CD1c-positive myeloid dendritic cell (primary cell): Measurements from ENCODE around the gene CAPN14.

Source experiments
- DNase-seq: peaks from one replicate; pipeline ENCODE4 v3.0.0-alpha.2; 2016; ENCODE audit errors: extremely low spot score

CAPN14 gene

GRCh38 chr2:31140151-31140550, 77.2 kb downstream of the CAPN14 start:
- no peak for DNase-seq

DNA sequence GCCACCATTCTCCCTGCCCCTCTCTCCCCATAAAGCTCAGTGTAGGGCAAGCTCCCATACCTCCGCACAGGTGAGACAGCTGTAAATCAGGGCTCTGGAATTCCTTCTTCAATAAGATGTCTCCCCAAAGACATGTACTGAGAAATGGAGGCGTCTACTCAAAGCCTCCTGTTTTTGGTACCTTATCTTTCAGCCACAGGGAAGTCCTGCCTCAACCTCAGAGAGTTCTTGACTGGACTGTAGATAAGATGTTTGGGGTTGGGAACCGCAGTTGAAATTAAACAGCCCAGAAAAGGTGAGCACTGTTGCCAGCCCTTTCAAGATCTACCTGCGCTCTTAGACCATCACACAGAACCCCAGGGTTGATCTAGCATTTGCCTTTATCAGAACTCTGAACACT, 77.6 kb downstream of the CAPN14 start:
- DNase-seq = no peak

DNA sequence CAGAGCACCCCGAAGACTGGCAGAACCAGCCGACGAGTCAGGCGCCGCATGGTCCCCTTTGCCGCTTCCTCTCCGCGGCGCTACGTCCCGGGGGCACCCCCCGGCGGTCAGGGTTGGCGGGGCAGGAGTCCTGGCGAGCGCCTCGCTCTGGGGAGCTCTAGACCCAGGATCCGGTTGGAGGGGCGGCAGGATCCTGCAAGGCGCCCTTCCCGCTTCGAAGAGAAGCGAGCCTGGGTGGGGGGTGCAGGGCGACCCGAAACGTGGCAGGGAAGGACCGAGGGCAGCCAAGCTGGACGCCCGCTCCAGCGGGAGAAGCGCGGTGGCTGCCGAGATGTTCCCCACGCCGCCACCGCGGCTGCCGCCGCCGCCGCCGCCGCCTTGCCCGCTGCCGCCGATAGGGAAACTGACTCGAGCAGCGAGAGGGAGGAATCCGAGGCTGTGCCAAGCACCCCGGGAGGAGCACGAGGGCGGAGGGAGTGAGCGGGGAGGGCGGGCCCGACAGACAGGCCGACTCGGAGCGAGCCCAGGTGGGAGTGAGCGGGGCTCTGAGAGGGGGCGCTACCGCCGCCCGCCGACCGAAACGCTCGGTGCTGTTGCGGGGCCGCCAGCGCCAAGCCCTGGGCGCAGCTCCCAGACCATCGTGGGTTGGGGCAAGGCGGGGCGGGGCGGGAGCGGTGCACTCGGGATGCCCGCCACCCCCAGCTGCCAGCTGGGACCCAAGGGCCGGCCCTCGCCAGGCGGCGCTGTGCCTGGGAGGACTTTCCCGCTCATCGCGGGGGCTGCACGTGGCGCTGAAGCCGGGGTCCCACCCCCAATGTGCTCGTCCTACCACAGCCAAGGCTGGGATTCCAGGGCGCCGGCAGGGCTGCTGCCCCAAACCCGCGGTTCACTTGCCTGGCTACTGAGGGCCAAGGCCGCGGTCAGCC, 79.0 kb downstream of the CAPN14 start, which contains the start of gene GALNT14:
GALNT14 (minus strand) TSS at position 404 of the 926 bp plus-strand sequence; CDS start at position 50, 354 bp downstream.
- DNase-seq = peak; percentile 65

- DNase-seq = no peak
Observed at GRCh38 chr2:31137211-31138036, 79.9 kb downstream of the CAPN14 start.

DNA sequence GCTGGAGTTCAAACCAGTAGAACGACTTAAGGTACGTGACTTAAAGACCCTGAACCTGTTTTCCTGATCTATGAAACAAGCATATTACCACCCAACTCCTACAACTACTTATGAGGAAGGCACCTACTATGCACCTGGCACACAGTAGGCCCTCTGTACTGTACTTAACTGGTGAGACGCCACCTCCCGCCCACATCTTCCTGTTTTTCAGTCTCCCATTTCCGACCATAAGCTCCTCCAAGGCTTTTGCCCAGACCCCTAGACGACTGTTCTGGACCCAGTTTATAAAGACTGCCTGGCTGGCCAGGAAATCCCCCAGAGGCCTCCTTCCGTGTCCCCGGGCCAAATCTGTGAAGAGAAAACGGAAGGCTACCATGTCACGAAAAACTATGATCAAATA, 80.6 kb downstream of the CAPN14 start:
- peak; percentile 5 for DNase-seq

DNA sequence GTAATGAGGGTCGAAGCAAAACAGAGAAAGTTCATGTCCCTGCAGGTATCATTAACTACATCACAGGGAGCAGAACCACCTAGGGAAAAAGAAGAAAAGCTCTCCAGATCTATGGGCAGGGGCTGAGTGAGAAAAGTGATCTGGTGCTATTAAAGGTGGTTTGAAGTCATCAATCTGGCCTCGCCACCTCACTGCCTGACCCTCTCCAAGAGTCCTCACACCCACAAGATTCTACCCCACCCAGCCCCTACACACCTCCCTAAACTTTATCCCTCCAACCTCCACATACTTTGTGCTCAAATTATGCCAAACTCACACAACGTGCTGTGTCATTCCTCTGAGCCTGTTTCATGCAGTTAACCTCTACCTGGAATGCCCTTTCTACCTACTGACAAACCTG, 81.3 kb downstream of the CAPN14 start:
- DNase-seq = no peak

DNA sequence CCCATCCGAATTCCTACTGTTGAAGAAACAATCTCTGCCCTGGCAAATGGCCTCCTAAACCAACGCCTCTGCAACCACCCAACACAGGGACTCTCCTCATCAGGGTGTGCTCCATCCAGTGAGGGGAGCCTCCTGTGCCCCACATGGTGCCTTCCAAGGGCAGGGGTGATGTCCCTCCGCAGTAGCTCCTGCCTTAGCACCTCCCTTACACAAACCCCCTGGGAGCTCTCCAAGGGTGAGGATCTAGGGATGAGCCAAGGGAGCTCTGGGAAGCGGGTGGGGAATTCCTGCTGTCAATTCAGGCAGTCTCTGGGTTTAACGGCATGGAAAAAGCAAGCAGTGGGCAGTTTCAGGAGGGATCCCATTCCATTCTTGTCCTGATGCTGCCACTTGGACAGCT, 82.8 kb downstream of the CAPN14 start:
- DNase-seq = no peak

DNA sequence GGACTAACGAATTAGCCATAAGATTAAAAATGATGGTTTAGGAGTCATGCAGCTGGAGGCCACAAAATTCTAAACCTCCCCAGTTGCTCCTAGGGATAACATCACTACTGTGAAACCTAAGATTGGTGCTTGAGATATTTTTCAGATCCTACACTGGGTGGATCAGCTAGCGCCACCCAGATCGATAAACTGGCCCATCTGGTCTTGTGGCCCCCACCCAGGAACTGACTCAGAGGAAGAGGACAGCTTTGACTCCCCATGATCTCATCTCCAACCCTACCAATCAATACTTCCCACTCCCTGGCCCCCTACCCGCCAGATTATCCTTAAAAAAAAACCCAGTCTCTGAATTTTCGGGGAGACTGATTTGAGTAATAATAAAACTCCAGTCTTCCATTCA, 84.5 kb downstream of the CAPN14 start:
- no peak for DNase-seq

GRCh38 chr2:31131871-31132270, 85.4 kb downstream of the CAPN14 start:
- DNase-seq = no peak

GRCh38 chr2:31129375-31130171, 87.7 kb downstream of the CAPN14 start:
- DNase-seq = no peak

GRCh38 chr2:31127931-31128330, 89.4 kb downstream of the CAPN14 start:
- DNase-seq = no peak

DNA sequence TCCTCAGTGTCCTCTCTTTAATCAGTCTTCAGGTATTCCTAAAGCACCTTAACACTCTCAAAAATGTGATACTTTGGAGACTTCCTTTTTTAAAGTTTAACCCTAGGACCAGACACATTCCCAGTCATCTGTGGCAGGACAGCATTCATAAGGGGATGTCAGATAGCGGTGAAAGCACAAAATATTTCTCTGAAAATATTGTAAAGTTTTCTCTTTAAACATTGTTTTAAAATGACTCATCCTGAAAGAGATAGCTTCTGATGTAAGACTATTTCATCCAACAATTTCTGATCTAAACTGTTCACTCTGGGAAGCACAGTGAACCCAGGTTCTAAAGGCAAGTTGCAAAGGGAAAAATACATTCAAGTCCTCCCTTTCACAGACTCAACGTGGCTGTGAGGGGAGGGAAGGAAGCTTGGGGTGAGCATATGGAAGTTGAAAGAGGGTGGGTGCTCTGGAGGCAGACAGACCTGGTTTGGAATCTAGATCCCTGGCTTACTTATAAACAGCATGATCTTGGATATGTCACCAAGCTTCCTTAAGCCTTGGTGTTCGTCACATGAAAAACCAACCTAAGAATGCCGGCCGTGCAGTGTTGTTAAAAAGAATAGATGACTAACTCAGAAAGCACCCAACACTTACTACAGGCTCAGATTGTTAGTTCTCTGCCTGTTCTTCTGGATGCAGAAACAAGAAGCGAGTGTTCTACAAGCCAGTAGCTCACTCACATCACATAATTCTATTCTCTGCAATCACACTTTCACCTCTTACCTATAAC, 91.2 kb downstream of the CAPN14 start:
- DNase-seq = no peak

GRCh38 chr2:31124904-31125303, 92.4 kb downstream of the CAPN14 start:
- no peak for DNase-seq
